ENCODE data around the gene KRTAP10-8. TPM values are rescaled to one million over a fixed set of nuclear protein-coding genes. Genes with fewer than 3 reads are reported as not detected.

Gene KRTAP10-8
- total and polyA plus RNA-seq, 2 donors from 2014 or later = not detected

GRCh38 chr21:44647222-44647552, 35.3 kb downstream of the KRTAP10-8 start:
- Histone ChIP-seq H3K36me3 (ENCODE audit: control insufficient read depth in 2 of 3, insufficient read depth in 3 of 3, low read length in 3 of 3) (no peaks in the 10 kb centered on the region), H3K27me3 (ENCODE audit: control insufficient read depth, insufficient read depth, low read length) (no peaks in the 10 kb centered on the region), H3K4me1 (ENCODE audit: control insufficient read depth in 2 of 3, insufficient read depth in 2 of 3, low read depth in 1 of 3, low read length in 3 of 3) (no peaks in the 10 kb centered on the region), H3K9me3 (ENCODE audit: control insufficient read depth in 2 of 3, insufficient read depth in 1 of 3, low read length in 3 of 3) (no peaks in the 10 kb centered on the region), H3K27ac (ENCODE audit: low read depth in 2 of 2, low read length in 2 of 2) (no peak overlapping the region), H3K4me3 (ENCODE audit: low read length in 3 of 3) (no peak overlapping the region), H3K9ac (ENCODE audit: low read length in 3 of 3) (no peak overlapping the region)
- FAIRE-seq = no peak
- intact Hi-C loops (cut with DNase I) = no loop called here
- no peak for DNase-seq
- no peak for TF ChIP-seq CTCF (IDR thresholded peaks at IDR 0.05; ENCODE audit: borderline replicate concordance, extremely low read depth, insufficient read depth)

- H3K27me3 ChIP-seq (ENCODE audit: control insufficient read depth, insufficient read depth, low read length) = no peaks in the 10 kb centered on the region
- FAIRE-seq = no peak
- intact Hi-C loops (cut with DNase I) = no loop called here
- H3K4me3 ChIP-seq (ENCODE audit: low read length in 3 of 3) = no peak overlapping the region
- no peaks in the 10 kb centered on the region for H3K4me1 ChIP-seq (ENCODE audit: control insufficient read depth in 2 of 3, insufficient read depth in 2 of 3, low read depth in 1 of 3, low read length in 3 of 3)
- peak in 2 of 5 donors; percentile 5 to 9 for DNase-seq
- no peak overlapping the region for H3K9ac ChIP-seq (ENCODE audit: low read length in 3 of 3)
- no peaks in the 10 kb centered on the region for H3K36me3 ChIP-seq (ENCODE audit: control insufficient read depth in 2 of 3, insufficient read depth in 3 of 3, low read length in 3 of 3)
- no peak for TF ChIP-seq CTCF (IDR thresholded peaks at IDR 0.05; ENCODE audit: borderline replicate concordance, extremely low read depth, insufficient read depth)
- no peak overlapping the region for H3K27ac ChIP-seq (ENCODE audit: low read depth in 2 of 2, low read length in 2 of 2)
- no peaks in the 10 kb centered on the region for H3K9me3 ChIP-seq (ENCODE audit: control insufficient read depth in 2 of 3, insufficient read depth in 1 of 3, low read length in 3 of 3)
Observed at GRCh38 chr21:44648557-44649311, 36.9 kb downstream of the KRTAP10-8 start.

GRCh38 chr21:44649521-44650100, 37.7 kb downstream of the KRTAP10-8 start:
- Histone ChIP-seq H3K4me3 (ENCODE audit: low read length in 3 of 3) (no peak overlapping the region), H3K36me3 (ENCODE audit: control insufficient read depth in 2 of 3, insufficient read depth in 3 of 3, low read length in 3 of 3) (no peaks in the 10 kb centered on the region), H3K27me3 (ENCODE audit: control insufficient read depth, insufficient read depth, low read length) (no peaks in the 10 kb centered on the region), H3K27ac (ENCODE audit: low read depth in 2 of 2, low read length in 2 of 2) (no peak overlapping the region), H3K9me3 (ENCODE audit: control insufficient read depth in 2 of 3, insufficient read depth in 1 of 3, low read length in 3 of 3) (no peaks in the 10 kb centered on the region), H3K9ac (ENCODE audit: low read length in 3 of 3) (no peak overlapping the region), H3K4me1 (ENCODE audit: control insufficient read depth in 2 of 3, insufficient read depth in 2 of 3, low read depth in 1 of 3, low read length in 3 of 3) (no peaks in the 10 kb centered on the region)
- FAIRE-seq (no peak), DNase-seq (no peak)
- no peak for TF ChIP-seq CTCF (IDR thresholded peaks at IDR 0.05; ENCODE audit: borderline replicate concordance, extremely low read depth, insufficient read depth)
- intact Hi-C loops (cut with DNase I) = no loop called here

Measured in kidney (tissue), 14 donors.